Left renal cortex interstitium (tissue), 4 donors: ENCODE measurements around the gene TIMM13. TPM values are rescaled to one million over a fixed set of nuclear protein-coding genes. Genes with fewer than 3 reads are reported as not detected.
"Not testable (repeated sequence)": the region's sequence is repeated elsewhere in the genome, so short reads cannot be mapped to it uniquely, and the experiment has no call there.

Experiments
- DNase-seq, 4 donors: peaks; one replicate each; pipeline ENCODE4 v3.0.0-alpha.2; 2013; ENCODE audit warnings: low read depth in 4 of 4, low spot score in 2 of 4, missing footprints in 1 of 4
- polyA plus RNA-seq, 4 donors: library from polyadenylated mRNA; unstranded; fragments of 120-200 nt; gene quantifications; one replicate each; pipeline ENCODE4 v1.2.1, GENCODE V29; 2013; ENCODE audit not compliant: insufficient read length in 4 of 4

Gene TIMM13
- polyA plus RNA-seq: 100 to 1,000 TPM in 1 of 4 donors, 10 to 100 TPM in 3; 64.7 to 125 (median 91.1) TPM

DNA sequence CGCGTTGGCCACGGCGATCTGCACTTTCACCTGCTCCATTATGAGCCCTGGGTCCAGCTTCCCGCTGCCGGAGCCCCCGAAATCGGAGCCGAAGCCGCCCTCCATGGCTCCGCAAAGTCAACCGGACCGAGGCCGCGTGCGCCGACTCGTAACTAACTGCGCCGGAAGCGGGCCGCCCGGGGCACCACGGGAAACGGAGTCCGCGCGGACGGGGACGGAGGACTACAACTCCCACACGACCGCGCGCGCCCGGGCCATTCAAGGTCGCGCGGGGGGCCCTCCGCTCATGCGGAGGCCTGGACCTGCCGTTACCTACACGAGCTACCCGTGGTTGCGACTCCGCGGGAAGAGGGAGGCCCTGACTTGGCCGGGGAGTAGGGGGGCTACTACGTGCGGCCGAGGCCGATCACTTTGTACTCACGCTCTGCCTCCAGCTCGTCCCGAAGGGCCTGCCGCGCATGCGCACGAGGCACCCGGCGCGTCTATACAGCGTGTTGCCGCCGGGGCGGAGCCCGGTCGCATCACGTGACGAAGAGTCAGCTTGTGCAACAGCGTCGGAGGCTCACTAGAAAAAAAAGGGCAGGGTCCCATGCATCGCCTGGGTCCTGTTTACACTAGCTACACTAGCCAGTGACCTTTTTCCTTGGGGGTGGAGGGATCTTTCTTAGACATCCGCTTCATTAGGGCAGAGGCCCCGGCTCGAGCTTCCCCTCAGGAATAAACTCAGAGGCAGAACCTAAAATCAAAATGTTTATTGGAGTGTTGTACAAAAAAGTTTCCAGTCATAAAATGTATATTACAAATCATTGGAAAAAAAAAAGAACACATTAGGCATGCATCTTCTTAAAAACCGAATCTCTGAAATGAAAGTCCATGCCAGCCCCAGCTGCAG lies at the start of gene TIMM13:
TIMM13 (minus strand) TSS at position 158 of the 892 bp plus-strand sequence; CDS start at position 105, 53 bp downstream.
- DNase-seq: peak; percentile 95 to 99 (median 96)

DNA sequence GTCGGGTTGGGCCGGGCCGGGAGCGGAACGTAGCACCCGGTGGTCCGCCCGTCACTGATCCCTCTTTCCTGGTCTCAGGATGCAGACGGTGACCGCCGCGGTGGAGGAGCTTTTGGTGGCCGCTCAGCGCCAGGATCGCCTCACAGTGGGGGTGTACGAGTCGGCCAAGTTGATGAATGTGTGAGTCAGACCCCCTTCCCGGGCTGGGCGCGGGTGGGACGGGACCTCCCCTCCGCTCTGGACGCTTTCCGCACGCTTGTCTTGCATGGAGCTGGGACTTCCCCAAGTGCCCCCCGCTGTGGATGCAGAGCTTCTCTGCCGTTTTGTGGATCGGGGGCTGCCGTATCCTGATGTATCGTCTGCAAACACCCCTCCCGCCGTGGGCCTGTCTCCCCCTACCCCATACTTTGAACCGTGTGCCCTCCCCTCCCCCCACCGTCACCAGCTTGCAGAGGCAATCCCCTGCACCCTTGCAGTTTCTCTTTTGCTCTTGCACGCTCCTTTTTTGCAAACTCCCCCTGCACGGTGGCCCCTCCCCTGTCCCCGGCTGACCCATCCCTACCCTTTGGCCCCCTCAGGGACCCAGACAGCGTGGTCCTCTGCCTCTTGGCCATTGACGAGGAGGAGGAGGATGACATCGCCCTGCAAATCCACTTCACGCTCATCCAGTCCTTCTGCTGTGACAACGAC lies 49.2 kb upstream of the TIMM13 start:
- no peak for DNase-seq

GRCh38 chr19:2475702-2476450 lies 48.5 kb upstream of the TIMM13 start, which contains the start of gene GADD45B:
Gene GADD45B (plus strand): TSS chr19:2476127. CDS start chr19:2476359, 232 bp downstream.
- DNase-seq: peak; percentile 95 to 96 (median 96)

GRCh38 chr19:2475018-2475701 lies 47.8 kb upstream of the TIMM13 start:
- no peak for DNase-seq

DNA sequence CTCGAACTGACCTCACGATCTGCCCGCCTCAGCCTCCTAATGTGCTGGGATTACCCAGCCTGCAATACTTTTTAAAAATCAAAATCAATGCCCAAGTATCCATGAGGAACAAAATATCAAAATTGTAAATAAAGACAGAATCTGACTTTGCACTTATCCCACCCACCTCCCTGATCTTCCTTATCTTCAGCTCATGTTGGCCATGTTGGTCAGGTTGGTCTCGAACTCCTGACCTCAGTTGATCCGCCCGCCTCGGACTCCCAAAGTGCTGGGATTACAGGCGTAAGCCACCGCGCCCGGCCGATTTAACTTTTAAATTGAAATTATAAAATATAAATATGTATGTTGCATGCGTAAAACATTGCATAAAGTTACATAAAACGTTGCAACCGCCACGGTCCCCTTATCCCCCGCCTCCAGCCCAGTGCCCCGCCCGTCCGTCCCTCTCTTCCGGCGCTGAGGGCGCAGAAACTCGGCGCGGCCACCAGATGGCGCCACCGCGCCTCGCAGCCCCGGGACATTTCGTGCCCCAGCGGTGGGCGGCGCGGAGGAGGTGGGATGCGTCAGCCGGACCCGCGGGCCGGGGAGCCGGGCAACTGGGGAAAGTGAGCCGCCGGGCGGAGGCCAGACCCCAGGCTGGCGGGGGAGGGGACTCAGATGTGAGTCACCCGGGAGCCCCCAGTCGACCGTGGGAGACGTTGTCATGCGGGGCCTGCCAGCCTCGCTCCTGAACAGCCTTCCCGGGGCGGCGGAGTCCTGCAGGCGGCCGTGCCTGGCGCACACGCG lies 47.0 kb upstream of the TIMM13 start:
- DNase-seq: no peak

GRCh38 chr19:2469915-2470200 lies 42.5 kb upstream of the TIMM13 start:
- DNase-seq: not testable (repeated sequence)

DNA sequence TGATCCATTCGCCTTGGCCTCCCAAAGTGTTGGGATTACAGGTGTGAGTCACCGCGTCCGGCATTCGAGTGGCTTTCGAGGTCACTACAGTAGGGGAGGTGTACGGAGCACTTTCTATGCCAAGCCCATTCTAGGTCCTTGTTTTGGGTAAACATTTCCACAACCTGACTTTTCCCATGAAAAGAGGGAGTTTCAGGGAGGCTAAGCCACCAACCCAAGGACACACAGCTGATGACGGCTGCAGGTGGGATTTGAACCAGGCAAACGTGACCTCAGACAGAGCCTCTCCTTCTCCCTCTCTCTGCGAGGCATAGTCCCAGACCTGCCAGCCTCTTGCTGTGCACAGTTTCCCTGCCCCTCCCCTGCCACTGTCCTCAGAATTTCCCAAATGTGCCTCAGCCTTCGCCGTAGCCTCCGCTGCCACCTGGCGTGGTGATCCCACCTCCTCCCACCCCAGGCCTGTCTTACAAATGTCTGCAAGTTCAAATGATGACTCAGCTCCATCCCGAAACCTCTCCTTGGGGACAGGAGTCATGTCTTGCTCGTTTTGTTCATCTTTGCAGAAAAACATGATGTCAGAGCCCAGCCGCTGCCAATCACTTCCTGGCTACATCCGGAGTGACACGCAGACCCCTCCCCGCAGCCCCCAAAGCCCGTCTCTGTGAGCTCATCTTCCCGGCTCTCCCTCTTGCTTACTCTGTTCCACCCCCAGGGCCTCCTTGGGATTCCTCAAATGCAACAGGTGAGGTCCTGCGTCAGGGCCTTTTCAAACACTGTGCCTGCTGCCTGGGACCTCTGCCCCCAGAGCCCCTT lies 41.9 kb upstream of the TIMM13 start:
- DNase-seq: no peak

DNA sequence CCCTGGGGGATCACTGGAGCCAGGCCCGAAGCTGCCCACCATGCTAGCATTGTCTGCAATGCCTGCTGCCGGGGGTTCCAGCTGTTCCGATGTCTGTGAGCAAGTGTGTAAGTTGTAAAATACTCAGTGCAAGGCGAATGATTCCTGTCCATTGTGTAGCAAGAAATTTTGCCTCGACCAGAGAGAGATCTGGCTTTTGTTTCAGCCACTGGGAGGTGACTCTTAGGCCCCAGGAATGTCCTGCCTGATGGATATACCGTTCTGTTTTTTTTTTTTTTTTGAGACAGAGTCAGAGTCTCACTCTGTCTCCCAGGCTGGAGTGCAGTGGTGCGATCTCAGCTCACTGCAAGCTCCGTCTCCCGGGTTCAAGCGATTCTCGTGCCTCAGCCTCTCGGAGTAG lies 41.2 kb upstream of the TIMM13 start:
- DNase-seq: no peak

DNA sequence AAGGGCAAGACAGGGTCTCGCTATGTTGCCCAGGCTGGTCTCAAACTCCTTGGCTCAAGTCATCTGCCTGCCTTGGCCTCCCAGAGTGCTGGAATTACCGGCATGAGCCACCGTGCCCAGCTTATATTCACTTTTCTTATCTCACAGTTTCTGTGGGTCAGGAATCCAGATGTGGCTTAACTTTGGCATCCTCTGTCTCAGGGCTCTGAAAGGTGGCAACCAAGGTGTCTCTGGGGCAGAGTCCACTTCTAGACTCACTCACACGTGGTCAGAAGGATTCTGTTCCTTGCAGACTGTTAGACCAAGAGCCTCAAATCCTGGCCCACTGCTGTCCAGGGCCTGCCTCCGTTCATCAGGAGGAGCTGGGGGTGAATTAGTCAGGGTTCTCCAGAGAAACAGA lies 37.0 kb upstream of the TIMM13 start:
- DNase-seq: no peak

DNA sequence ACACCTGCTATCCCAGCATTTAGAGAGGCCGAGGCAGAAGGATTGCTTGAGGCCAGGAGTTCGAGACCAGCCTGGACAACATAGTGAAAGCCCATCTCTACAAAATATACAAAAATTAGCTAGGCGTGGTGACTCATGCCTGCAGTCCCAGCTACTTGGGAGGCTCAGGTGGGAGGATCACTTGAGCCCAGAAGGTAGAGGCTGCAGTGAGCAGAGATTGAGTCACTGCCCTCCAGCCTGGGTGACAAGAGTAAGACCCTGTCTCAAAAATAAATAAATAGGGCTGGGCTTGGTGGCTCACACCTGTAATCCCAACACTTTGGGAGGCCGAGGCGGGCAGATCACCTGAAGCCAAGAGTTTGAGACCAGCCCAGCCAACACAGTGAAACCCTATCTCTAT lies 36.3 kb upstream of the TIMM13 start:
- DNase-seq: not testable (repeated sequence)

- peak in 3 of 4 donors; percentile 88 to 96 (median 90) for DNase-seq
Observed at GRCh38 chr19:2462635-2463421, 35.4 kb upstream of the TIMM13 start.

- peak in 1 of 4 donors; percentile 27 for DNase-seq
Observed at GRCh38 chr19:2461751-2462634, 34.6 kb upstream of the TIMM13 start.

- DNase-seq: no peak
Observed at GRCh38 chr19:2460245-2460644, 32.9 kb upstream of the TIMM13 start.

GRCh38 chr19:2458776-2459175 lies 31.4 kb upstream of the TIMM13 start:
- DNase-seq: not testable (repeated sequence)

GRCh38 chr19:2458054-2458453 lies 30.7 kb upstream of the TIMM13 start:
- DNase-seq: no peak

DNA sequence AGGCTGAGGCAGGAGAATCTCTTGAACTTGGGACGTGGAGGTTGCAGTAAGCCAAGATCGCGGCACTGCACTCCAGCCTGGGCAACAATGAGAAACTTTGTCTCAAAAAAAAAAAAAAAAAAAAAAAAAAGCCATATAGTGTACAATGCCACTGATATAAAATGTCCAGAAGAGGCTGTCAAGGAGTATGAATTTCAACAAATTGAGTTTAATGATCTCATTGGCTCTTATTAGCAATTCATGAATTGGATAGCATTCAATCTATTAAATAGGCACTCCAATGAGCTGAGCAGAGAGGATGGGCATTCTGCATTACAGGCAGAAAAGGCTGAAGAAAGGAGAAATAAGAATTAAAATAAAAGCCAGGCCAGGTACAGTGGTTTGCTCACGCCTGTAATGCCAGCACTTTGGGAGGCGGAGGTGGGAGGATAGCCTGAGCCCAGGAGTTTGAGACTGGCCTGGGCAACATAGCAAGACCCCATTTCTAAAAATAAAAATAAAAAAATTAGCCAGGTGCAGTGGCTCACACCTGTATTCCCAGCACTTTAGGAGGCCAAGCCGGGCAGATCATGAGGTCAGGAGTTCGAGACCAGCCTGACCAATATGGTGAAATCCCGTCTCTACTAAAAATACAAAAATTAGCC lies 30.1 kb upstream of the TIMM13 start:
- DNase-seq: no peak
